Tibial artery (tissue), 4 donors: Measurements from ENCODE around the gene SUOX.
"Not testable (repeated sequence)": the region's sequence is repeated elsewhere in the genome, so short reads cannot be mapped to it uniquely, and the experiment has no call there.

ENCODE experiments used
- DNase-seq, 2 donors: peaks; one replicate each; pipeline ENCODE4 v3.0.0-alpha.2; 2019
- H3K27ac ChIP-seq, 2 donors: fragments of 200-600 bp; sonication (generic) in 1 of 2; 1 replicate in 1 of 2; 2 replicates in 1 of 2; pipeline ENCODE4 v1.5.1; 2018 to 2019; ENCODE audit warnings: mild to moderate bottlenecking in 1 of 2
- H3K27me3 ChIP-seq, 2 donors: fragments of 200-600 bp; sonication (generic) in 1 of 2; one replicate each; pipeline versions ENCODE4 v1.5.1 to v1.6.0; 2016 to 2019
- H3K36me3 ChIP-seq, 3 donors: fragments of 200-600 bp; sonication (generic) in 2 of 3; one replicate each; pipeline ENCODE4 v1.5.1; 2016 to 2019; ENCODE audit warnings: mild to moderate bottlenecking in 2 of 3
- H3K4me1 ChIP-seq, 4 donors: fragments of 200-600 bp; sonication (generic) in 2 of 4; 1 replicate in 3 of 4; 2 replicates in 1 of 4; pipeline ENCODE4 v1.5.1; 2016 to 2019
- H3K4me3 ChIP-seq, 2 donors: fragments of 200-600 bp; sonication (generic) in 1 of 2; 1 replicate in 1 of 2; 2 replicates in 1 of 2; pipeline ENCODE4 v1.5.1; 2018 to 2019; ENCODE audit warnings: mild to moderate bottlenecking in 2 of 2
- H3K9me3 ChIP-seq, 3 donors: fragments of 200-600 bp; sonication (generic) in 1 of 3; one replicate each; pipeline ENCODE4 v1.5.1; 2016 to 2019
- intact Hi-C: fragments of 100-400 bp; cut with DNase I; formaldehyde crosslinking; loops from one replicate; pipeline ENCODE4 v1.15.0; 2023; ENCODE audit warnings: low total_unique reads
- TF ChIP-seq, protein P1 (sequence below), 2 experiments: fragments of 200-600 bp in 1 of 2; fragments of 450-650 bp in 1 of 2; IDR thresholded peaks; one replicate each; pipeline ENCODE4 v1.5.1; 2017 to 2019; ENCODE audit warnings: antibody characterized with exemption in 2 of 2, mild to moderate bottlenecking in 1 of 2, moderate library complexity in 1 of 2

SUOX gene

DNA sequence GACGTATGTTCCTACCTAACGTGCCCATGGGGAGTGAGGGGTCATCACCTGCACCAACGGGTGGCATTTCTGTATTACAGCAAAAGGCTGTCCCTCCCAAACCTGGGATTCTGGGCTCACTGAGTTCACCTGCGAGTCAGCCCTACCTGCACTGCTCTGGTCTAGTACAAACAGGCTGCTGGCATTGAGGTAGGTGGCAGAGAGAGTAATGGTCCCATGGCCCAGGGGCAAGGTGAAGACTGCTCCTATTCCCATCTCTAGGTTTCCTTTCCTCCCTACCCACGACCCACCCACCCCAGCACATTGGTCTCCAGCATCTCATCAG lies 421 bp downstream of the SUOX start:
- Histone ChIP-seq H3K36me3 (peaks cover 12 to 50% (median 33%) of the 10 kb centered on the region in 3 donors), H3K9me3 (no peaks in the 10 kb centered on the region), H3K4me3 (peak overlapping the region; percentile 60 to 63), H3K4me1 (peaks cover 0 to 14% (median 9%) of the 10 kb centered on the region in 4 donors), H3K27me3 (no peaks in the 10 kb centered on the region), H3K27ac (peak overlapping the region; percentile 74 to 80)
- intact Hi-C loops, result loop anchor here (5.0 to 10.0 kb wide), 2 partner anchors 45 to 107 kb away; partner anchors contain the start of genes PA2G4 and RPS26
- TF ChIP-seq, protein P1, sequence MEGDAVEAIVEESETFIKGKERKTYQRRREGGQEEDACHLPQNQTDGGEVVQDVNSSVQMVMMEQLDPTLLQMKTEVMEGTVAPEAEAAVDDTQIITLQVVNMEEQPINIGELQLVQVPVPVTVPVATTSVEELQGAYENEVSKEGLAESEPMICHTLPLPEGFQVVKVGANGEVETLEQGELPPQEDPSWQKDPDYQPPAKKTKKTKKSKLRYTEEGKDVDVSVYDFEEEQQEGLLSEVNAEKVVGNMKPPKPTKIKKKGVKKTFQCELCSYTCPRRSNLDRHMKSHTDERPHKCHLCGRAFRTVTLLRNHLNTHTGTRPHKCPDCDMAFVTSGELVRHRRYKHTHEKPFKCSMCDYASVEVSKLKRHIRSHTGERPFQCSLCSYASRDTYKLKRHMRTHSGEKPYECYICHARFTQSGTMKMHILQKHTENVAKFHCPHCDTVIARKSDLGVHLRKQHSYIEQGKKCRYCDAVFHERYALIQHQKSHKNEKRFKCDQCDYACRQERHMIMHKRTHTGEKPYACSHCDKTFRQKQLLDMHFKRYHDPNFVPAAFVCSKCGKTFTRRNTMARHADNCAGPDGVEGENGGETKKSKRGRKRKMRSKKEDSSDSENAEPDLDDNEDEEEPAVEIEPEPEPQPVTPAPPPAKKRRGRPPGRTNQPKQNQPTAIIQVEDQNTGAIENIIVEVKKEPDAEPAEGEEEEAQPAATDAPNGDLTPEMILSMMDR (IDR thresholded peaks at IDR 0.05), result no peak
- no peak for DNase-seq

DNA sequence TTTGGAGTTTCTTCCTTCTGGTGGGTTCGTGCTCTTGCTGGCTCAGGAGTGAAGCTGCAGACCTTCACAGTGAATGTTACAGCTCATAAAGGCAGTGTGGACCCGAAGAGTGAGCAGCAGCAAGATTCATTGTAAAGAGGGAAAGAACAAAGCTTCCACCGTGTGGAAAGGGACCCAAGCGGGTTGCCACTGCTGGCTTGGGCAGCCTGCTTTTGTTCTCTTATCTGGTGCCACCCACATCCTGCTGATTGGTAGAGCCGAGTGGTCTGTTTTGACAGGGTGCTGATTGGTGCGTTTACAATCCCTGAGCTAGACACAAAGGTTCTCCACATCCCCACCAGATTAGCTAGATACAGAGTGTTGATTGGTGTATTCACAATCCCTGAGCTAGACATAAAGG lies 2.4 kb downstream of the SUOX start:
- peaks cover 0 to 50% (median 31%) of the 10 kb centered on the region in 3 donors for H3K36me3 ChIP-seq
- intact Hi-C loops, result loop anchor here (5.0 to 10.0 kb wide), 2 partner anchors 43 to 105 kb away; partner anchors contain the start of genes PA2G4 and RPS26

DNA sequence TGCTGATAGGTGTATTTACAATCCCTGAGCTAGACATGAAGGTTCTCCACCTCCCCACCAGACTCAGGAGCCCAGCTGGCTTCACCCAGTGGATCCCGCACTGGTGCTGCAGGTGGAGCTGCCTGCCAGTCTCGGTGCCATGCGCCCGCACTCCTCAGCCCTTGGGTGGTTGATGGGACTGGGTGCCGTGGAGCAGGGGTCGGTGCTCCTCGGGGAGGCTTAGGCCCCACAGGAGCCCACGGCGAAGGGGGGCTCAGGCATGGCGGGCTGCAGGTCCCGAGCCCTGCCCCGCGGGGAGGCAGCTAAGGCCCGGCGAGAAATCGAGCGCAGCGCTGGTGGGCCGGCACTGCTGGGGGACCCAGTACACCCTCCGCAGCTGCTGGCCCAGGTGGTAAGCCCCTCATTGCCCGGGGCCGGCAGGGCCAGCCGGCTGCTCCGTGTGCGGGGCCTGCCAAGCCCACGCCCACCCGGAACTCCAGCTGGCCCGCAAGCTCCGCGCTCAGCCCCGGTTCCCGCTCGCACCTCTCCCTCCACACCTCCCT lies 3.0 kb downstream of the SUOX start:
- peaks cover 0 to 14% (median 9%) of the 10 kb centered on the region in 4 donors for H3K4me1 ChIP-seq
- DNase-seq, H3K9me3 ChIP-seq, H3K27ac ChIP-seq, H3K27me3 ChIP-seq, H3K4me3 ChIP-seq: not testable (repeated sequence)
- intact Hi-C loops, result loop anchor here (5.0 to 10.0 kb wide), 2 partner anchors 42 to 105 kb away; partner anchors contain the start of genes PA2G4 and RPS26
- H3K36me3 ChIP-seq, result peaks cover 0 to 50% (median 29%) of the 10 kb centered on the region in 3 donors

More for the DNA sequence above, 2.4 kb downstream of the SUOX start:
- H3K27ac ChIP-seq, H3K9me3 ChIP-seq, DNase-seq, H3K4me3 ChIP-seq, H3K27me3 ChIP-seq: not testable (repeated sequence)
- H3K4me1 ChIP-seq, result peaks cover 0 to 14% (median 9%) of the 10 kb centered on the region in 4 donors

DNA sequence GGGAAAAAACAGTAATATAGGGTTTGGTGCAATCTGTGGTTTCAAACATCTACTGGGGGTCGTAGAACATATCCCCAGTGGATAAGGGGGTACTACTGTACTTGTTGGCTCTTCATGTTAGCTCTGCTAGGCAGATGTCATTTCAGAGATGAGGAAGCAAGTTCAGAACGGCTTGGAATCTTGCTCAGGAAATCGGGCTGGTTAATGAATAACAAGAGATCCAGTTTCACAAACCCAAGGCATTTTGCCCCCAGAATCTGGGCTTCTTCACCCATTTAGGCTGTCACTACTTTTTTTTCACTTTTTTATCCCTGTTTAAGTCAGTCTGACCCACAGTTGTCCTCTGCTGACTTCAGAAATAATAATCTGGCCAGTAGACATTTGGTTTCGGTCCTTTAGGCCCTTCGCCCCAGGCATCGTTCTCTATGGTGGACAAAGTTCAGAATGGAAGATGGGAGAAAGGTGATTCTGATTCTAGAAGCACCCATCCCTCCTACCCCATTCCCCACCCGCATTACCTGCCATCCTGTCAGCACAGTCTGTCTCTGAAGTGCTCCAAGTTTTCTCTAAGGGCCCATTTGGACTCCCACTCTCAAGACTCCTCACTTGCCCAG lies 4.5 kb downstream of the SUOX start:
- TF ChIP-seq, protein P1 (IDR thresholded peaks at IDR 0.05), result no peak
- intact Hi-C loops, result no loop called here
- Histone ChIP-seq H3K9me3 (no peaks in the 10 kb centered on the region), H3K27ac (no peak overlapping the region), H3K27me3 (no peaks in the 10 kb centered on the region), H3K36me3 (peaks cover 0 to 48% (median 24%) of the 10 kb centered on the region in 3 donors), H3K4me3 (no peak overlapping the region), H3K4me1 (peaks cover 0 to 14% (median 7%) of the 10 kb centered on the region in 4 donors)
- no peak for DNase-seq

DNA sequence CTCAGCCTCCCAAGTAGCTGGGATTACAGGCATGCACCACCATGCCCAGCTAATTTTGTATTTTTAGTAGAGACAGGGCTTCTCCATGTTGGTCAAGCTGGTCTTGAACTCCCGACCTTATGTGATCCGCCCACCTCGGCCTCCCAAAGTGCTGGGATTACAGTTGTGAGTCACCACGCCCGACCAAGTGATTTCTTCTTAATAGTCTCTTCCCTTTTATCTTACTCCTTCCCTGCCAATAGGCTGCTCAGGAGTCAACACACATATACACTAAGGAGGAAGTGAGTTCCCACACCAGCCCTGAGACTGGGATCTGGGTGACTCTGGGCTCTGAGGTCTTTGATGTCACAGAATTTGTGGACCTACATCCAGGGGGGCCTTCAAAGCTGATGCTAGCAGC lies 6.3 kb downstream of the SUOX start:
- H3K27me3 ChIP-seq, DNase-seq, H3K4me3 ChIP-seq, intact Hi-C loops, H3K9me3 ChIP-seq, H3K27ac ChIP-seq, H3K4me1 ChIP-seq: not testable (repeated sequence)
- H3K36me3 ChIP-seq, result peaks cover 0 to 48% (median 24%) of the 10 kb centered on the region in 3 donors

DNA sequence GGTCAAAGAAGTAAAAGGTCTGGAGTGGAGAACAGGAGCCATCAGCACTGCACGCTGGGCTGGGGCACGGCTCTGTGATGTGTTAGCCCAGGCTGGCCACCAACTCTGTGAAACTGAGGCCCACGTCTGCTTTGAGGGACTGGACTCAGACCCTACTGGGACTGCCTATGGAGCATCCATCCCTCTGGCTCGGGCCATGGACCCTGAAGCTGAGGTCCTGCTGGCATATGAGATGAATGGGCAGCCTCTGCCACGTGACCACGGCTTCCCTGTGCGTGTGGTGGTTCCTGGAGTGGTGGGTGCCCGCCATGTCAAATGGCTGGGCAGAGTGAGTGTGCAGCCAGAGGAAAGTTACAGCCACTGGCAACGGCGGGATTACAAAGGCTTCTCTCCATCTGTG lies 7.1 kb downstream of the SUOX start:
- TF ChIP-seq, protein P1 (IDR thresholded peaks at IDR 0.05), result no peak
- H3K27ac ChIP-seq, result no peak overlapping the region
- no peak overlapping the region for H3K4me3 ChIP-seq
- H3K36me3 ChIP-seq, result peaks cover 0 to 48% (median 24%) of the 10 kb centered on the region in 3 donors
- no peaks in the 10 kb centered on the region for H3K9me3 ChIP-seq
- no peak for DNase-seq
- intact Hi-C loops, result no loop called here
- H3K27me3 ChIP-seq, result no peaks in the 10 kb centered on the region
- peaks cover 0 to 10% (median 4%) of the 10 kb centered on the region in 4 donors for H3K4me1 ChIP-seq
